Measurements from ENCODE around the gene PRCC. TPM values are rescaled to one million over a fixed set of nuclear protein-coding genes. Genes with fewer than 3 reads are reported as not detected.
A peak's percentile ranks its signal among the peaks of the same experiment; 100 is the strongest.

PRCC gene
- total RNA-seq, 1 donor from 2014 or later, result 60.9 TPM

DNA sequence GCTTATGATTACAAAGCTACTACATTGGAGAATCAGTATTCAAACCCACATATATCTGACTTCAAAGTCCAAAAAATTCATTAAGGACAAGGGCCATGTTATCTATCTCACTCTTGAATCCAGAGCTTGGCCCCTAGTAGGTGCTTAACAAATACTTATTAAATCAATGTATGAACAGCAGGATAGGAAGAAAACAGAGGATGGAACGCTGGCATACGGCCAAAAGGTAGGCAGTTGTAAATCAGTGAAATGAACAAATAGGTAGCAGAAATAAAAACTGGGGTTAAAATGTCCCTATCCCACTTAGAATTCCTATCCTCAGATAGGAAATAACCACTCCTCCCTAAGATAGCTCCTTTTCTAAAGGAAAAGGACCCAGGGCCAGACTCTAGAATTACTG is 28.4 kb upstream of the PRCC start:
- TF ChIP-seq, protein P1, sequence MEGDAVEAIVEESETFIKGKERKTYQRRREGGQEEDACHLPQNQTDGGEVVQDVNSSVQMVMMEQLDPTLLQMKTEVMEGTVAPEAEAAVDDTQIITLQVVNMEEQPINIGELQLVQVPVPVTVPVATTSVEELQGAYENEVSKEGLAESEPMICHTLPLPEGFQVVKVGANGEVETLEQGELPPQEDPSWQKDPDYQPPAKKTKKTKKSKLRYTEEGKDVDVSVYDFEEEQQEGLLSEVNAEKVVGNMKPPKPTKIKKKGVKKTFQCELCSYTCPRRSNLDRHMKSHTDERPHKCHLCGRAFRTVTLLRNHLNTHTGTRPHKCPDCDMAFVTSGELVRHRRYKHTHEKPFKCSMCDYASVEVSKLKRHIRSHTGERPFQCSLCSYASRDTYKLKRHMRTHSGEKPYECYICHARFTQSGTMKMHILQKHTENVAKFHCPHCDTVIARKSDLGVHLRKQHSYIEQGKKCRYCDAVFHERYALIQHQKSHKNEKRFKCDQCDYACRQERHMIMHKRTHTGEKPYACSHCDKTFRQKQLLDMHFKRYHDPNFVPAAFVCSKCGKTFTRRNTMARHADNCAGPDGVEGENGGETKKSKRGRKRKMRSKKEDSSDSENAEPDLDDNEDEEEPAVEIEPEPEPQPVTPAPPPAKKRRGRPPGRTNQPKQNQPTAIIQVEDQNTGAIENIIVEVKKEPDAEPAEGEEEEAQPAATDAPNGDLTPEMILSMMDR (IDR thresholded peaks at IDR 0.05), result no peak
- no peak for DNase-seq (ENCODE audit: low spot score)
- Mint-ChIP-seq H3K4me1 (ENCODE audit: low read depth) (peaks cover 22% of the 10 kb centered on the region), H3K27ac (ENCODE audit: unreplicated experiment) (no peak overlapping the region), H3K36me3 (ENCODE audit: low read depth) (peaks cover 7% of the 10 kb centered on the region), H3K27me3 (ENCODE audit: low read depth) (no peaks in the 10 kb centered on the region), H3K9me3 (ENCODE audit: low read depth) (no peaks in the 10 kb centered on the region), H3K4me3 (ENCODE audit: unreplicated experiment) (no peak overlapping the region)

DNA sequence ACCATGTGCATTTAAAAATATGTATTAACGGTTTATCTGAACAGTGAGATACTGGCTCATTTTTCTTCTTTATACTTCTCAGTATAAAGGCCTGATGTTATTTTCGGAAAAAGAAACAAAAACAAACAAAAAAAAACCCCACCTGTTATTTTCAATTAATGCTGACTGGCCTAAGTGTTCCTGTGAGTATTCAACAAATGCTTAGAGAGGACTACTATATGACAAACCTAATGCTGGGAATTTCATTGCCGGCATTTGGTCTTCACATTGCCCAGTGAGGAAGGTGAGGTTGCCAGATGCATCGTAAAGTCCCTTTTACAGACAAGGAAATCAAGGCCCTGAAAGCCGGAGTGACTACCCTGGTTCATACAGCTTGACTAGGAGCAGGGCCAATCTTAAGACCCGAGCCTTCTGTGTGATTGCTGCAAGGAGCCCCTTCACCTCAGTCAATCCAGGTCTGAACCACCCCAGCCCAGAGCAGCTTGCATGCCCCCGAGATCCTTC is 27.0 kb upstream of the PRCC start:
- Mint-ChIP-seq H3K27ac (ENCODE audit: unreplicated experiment) (peak overlapping the region; percentile 84), H3K4me3 (ENCODE audit: unreplicated experiment) (peak overlapping the region; percentile 99), H3K4me1 (ENCODE audit: low read depth) (peaks cover 25% of the 10 kb centered on the region), H3K27me3 (ENCODE audit: low read depth) (no peaks in the 10 kb centered on the region), H3K9me3 (ENCODE audit: low read depth) (no peaks in the 10 kb centered on the region), H3K36me3 (ENCODE audit: low read depth) (peaks cover 14% of the 10 kb centered on the region)
- no peak for DNase-seq (ENCODE audit: low spot score)
- TF ChIP-seq, protein P1 (IDR thresholded peaks at IDR 0.05), result no peak

DNA sequence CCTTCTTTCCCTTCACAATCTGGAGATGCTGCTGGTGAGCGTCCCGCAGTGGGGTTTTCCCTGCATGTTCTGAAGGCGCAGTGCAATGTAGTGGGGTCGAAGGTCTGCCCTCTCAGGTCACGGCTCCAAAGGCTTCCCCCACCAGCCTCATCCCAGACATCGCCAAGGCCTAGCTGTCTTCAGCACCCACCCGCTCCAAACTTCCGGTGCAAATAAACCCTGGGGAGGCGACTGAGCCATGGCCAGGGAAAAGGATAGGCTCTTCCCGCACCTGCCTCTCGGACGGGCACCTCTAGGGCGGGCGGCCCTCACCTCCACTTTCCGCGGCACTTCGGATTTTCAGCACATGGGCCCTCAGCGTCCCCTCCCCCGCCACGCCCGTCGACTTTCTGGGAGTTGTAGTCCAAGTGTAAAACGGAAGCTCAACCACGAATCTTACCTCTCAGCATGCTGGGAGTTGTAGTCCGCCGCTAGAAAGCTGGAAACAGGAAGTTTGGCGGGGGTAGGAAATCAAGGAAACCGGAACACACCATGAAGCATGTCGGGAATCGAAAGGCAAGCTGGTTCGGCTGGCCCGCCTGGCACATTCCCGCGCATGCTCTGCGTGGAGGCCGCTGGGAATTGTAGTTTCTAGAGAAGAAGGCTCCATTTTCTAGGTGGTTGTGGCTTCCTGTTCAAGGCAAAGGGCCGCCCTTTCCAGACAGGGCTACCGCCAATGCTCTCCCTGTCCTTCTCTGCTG is 26.4 kb upstream of the PRCC start, which contains the start of gene MRPL24:
MRPL24 (minus strand) TSS at position 348 of the 740 bp plus-strand sequence. CDS start 2,384 bp downstream, outside the sequence.
- Mint-ChIP-seq H3K27me3 (ENCODE audit: low read depth) (no peaks in the 10 kb centered on the region), H3K4me1 (ENCODE audit: low read depth) (peaks cover 31% of the 10 kb centered on the region), H3K27ac (ENCODE audit: unreplicated experiment) (peak within 1 kb of the TSS; percentile 98), H3K36me3 (ENCODE audit: low read depth) (peaks cover 16% of the 10 kb centered on the region), H3K4me3 (ENCODE audit: unreplicated experiment) (peak within 1 kb of the TSS; percentile 99), H3K9me3 (ENCODE audit: low read depth) (no peaks in the 10 kb centered on the region)
- DNase-seq (ENCODE audit: low spot score), result no peak
- TF ChIP-seq, protein P1 (IDR thresholded peaks at IDR 0.05), result no peak

DNA sequence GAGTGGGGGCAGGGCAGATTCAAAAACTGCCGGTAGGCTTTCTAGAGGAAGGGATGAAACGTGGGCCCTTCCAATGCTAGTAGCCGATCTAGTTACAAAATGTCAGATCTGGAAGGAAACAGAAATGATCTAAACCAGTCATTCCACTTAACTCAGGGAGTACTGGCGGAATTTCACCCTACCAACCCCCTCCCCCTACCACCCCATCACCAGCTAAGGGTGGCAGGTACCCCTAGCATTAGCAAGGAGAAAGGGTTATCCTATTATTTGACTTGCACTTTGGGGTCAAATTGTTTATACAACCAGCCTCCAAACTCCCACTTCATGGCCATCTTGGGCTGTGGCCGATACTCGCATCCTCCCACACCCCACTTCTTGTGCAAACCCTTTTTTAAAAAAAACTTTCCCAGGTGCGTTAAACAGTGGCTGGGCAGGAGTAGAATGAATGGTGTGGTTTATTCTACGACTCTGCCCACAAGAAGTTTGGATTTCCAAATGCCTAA is 25.8 kb upstream of the PRCC start:
- Mint-ChIP-seq H3K36me3 (ENCODE audit: low read depth) (peaks cover 16% of the 10 kb centered on the region), H3K27ac (ENCODE audit: unreplicated experiment) (peak overlapping the region; percentile 98), H3K27me3 (ENCODE audit: low read depth) (no peaks in the 10 kb centered on the region), H3K4me1 (ENCODE audit: low read depth) (peaks cover 38% of the 10 kb centered on the region), H3K9me3 (ENCODE audit: low read depth) (no peaks in the 10 kb centered on the region), H3K4me3 (ENCODE audit: unreplicated experiment) (peak overlapping the region; percentile 67)
- TF ChIP-seq, protein P1 (IDR thresholded peaks at IDR 0.05), result no peak
- DNase-seq (ENCODE audit: low spot score), result no peak

DNA sequence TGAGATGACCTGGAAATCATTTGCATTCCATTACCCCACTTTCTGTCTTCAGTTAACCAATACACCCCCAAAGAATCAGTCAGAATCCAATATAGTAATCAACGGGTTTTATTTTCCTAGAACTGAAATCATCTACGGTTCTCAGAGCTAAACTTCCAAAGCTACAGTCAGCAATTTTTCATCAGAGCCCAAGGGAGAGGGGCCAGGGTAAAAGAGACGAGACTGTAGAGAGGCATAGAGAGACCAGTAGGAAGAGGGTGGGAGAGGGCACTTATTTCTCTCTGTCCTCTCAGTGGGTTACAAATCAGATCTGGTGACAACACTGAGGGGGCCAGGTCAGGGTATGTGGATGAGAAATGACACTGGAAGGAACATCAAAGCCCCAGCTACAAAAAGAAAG is 25.3 kb upstream of the PRCC start:
- Mint-ChIP-seq H3K27me3 (ENCODE audit: low read depth) (no peaks in the 10 kb centered on the region), H3K36me3 (ENCODE audit: low read depth) (peaks cover 16% of the 10 kb centered on the region), H3K4me3 (ENCODE audit: unreplicated experiment) (no peak overlapping the region), H3K9me3 (ENCODE audit: low read depth) (no peaks in the 10 kb centered on the region), H3K27ac (ENCODE audit: unreplicated experiment) (peak overlapping the region; percentile 98), H3K4me1 (ENCODE audit: low read depth) (peaks cover 42% of the 10 kb centered on the region)
- TF ChIP-seq, protein P1 (IDR thresholded peaks at IDR 0.05), result no peak
- no peak for DNase-seq (ENCODE audit: low spot score)
